Tongue (tissue), 2 donors: ENCODE results near the gene MED8. TPM values are rescaled to one million over a fixed set of nuclear protein-coding genes. Genes with fewer than 3 reads are reported as not detected.

Experiments used
- DNase-seq: peaks from one replicate; pipeline ENCODE4 v3.0.0-alpha.2; 2015
- total RNA-seq: library from RNA; depleted of rRNA; stranded (reverse); fragments of >200 nt; gene quantifications from one replicate; pipeline ENCODE4 v1.2.3, GENCODE V29; 2014

Gene MED8
- 26.0 TPM for total RNA-seq

- DNase-seq, result peak; percentile 97
Measured at GRCh38 chr1:43389326-43390313, at the start of gene MED8, which contains the start of gene SZT2. Gene MED8, minus strand, starts transcription at chr1:43389800. Its CDS starts 36 bp downstream, at chr1:43389764. Gene SZT2, plus strand, starts transcription at chr1:43389899. Its CDS starts 70 bp downstream, at chr1:43389969.

- no peak for DNase-seq
Measured at GRCh38 chr1:43438953-43439581, 49.5 kb upstream of the MED8 start.

- no peak for DNase-seq
Measured at GRCh38 chr1:43438576-43438952, 49.0 kb upstream of the MED8 start.

GRCh38 chr1:43438006-43438405, 48.4 kb upstream of the MED8 start:
- no peak for DNase-seq

- no peak for DNase-seq
Measured at GRCh38 chr1:43437031-43437973, 47.7 kb upstream of the MED8 start.

- no peak for DNase-seq
Measured at GRCh38 chr1:43436371-43436770, 46.8 kb upstream of the MED8 start.

- DNase-seq, result peak; percentile 41
Measured at GRCh38 chr1:43435146-43436145, 45.8 kb upstream of the MED8 start.

- no peak for DNase-seq
Measured at GRCh38 chr1:43434256-43434655, 44.7 kb upstream of the MED8 start.

- no peak for DNase-seq
Measured at GRCh38 chr1:43432907-43433306, 43.3 kb upstream of the MED8 start.

GRCh38 chr1:43432171-43432860, 42.7 kb upstream of the MED8 start:
- DNase-seq, result no peak

- DNase-seq, result no peak
Measured at GRCh38 chr1:43431676-43432075, 42.1 kb upstream of the MED8 start.

- DNase-seq, result no peak
Measured at GRCh38 chr1:43430831-43431230, 41.2 kb upstream of the MED8 start.

GRCh38 chr1:43427941-43428340, 38.3 kb upstream of the MED8 start:
- no peak for DNase-seq

GRCh38 chr1:43427524-43427923, 37.9 kb upstream of the MED8 start:
- no peak for DNase-seq

GRCh38 chr1:43426221-43426620, 36.6 kb upstream of the MED8 start:
- DNase-seq, result no peak

- DNase-seq, result no peak
Measured at GRCh38 chr1:43425045-43425444, 35.4 kb upstream of the MED8 start.

- DNase-seq, result no peak
Measured at GRCh38 chr1:43423672-43424550, 34.3 kb upstream of the MED8 start.

GRCh38 chr1:43422995-43423671, 33.5 kb upstream of the MED8 start:
- no peak for DNase-seq
